Caco-2 (cell line): ENCODE data around the gene ACY1. TPM values are rescaled to one million over a fixed set of nuclear protein-coding genes. Genes with fewer than 3 reads are reported as not detected.

Source experiments
- BruUV-seq: library from RNA; stranded (reverse); fragments of 400-500 nt; replicated peaks from 2 replicates; lab custom pipeline; 2021; lab: Mats Ljungman, UMichigan
- CTCF ChIA-PET: fragments of 300-600 bp; sonication (Branson Sonifier 250); formaldehyde crosslinking; loops from one replicate; lab custom pipeline; 2022; ENCODE audit warnings: antibody characterized with exemption; lab: Charles Lee
- POLR2A ChIA-PET: fragments of 300-600 bp; sonication (Branson Sonifier 250); formaldehyde crosslinking; loops from one replicate; lab custom pipeline; 2022; ENCODE audit warnings: antibody characterized with exemption; lab: Charles Lee
- DNase-seq, 2 experiments: peaks; one replicate each; pipeline versions ENCODE4 v3.0.0 to v3.0.0-alpha.2; 2020 to 2022
- H3K27me3 ChIP-seq: replicated peaks from 2 replicates; pipeline ENCODE4 v1.6.0; 2011; ENCODE audit warnings: low read length; ENCODE audit not compliant: control insufficient read depth, insufficient read depth
- H3K36me3 ChIP-seq: 2 replicates; pipeline ENCODE4 v1.5.1; 2011; ENCODE audit warnings: low read length; ENCODE audit not compliant: control insufficient read depth, insufficient read depth
- H3K4me1 ChIP-seq: fragments of 250-450 bp; sonication (Bioruptor Pico); 2 replicates; pipeline ENCODE4 v1.5.1; 2020; ENCODE audit warnings: mild to moderate bottlenecking
- H3K4me3 ChIP-seq: 2 replicates; pipeline ENCODE4 v1.5.1; 2011; ENCODE audit warnings: low read depth, mild to moderate bottlenecking, control low read depth, low read length
- H3K9me3 ChIP-seq: fragments of 250-450 bp; sonication (Bioruptor Pico); 2 replicates; pipeline ENCODE4 v1.5.1; 2020; ENCODE audit warnings: mild to moderate bottlenecking, moderate library complexity
- H3K27ac Mint-ChIP-seq: one replicate; pipeline ENCODE4 v1.8.0; 2022; ENCODE audit warnings: mixed read lengths; ENCODE audit not compliant: unreplicated experiment
- H3K27me3 Mint-ChIP-seq: one replicate; pipeline ENCODE4 v1.8.0; 2022; ENCODE audit warnings: mixed read lengths; ENCODE audit not compliant: insufficient read depth, unreplicated experiment
- H3K36me3 Mint-ChIP-seq: one replicate; pipeline ENCODE4 v1.8.0; 2022; ENCODE audit warnings: mild to moderate bottlenecking, mixed read lengths; ENCODE audit not compliant: insufficient read depth, unreplicated experiment
- H3K4me1 Mint-ChIP-seq: one replicate; pipeline ENCODE4 v1.8.0; 2022; ENCODE audit warnings: low read depth, mixed read lengths; ENCODE audit not compliant: unreplicated experiment
- H3K4me3 Mint-ChIP-seq: one replicate; pipeline ENCODE4 v1.8.0; 2022; ENCODE audit warnings: mild to moderate bottlenecking, moderate library complexity, mixed read lengths; ENCODE audit not compliant: unreplicated experiment
- H3K9me3 Mint-ChIP-seq: one replicate; pipeline ENCODE4 v1.8.0; 2022; ENCODE audit warnings: mixed read lengths; ENCODE audit not compliant: unreplicated experiment
- CTCF ChIP-seq, 2 experiments: fragments of 200-600 bp in 1 of 2; IDR thresholded peaks; 1 replicate in 1 of 2; 2 replicates in 1 of 2; pipeline versions ENCODE4 v1.5.1 to v1.8.0; 2011 to 2022; ENCODE audit warnings: antibody characterized with exemption in 1 of 2, control low read depth in 1 of 2, inconsistent platforms in 1 of 2, low read depth in 1 of 2, low read length in 1 of 2, mild to moderate bottlenecking in 1 of 2, moderate library complexity in 1 of 2; ENCODE audit not compliant: insufficient read depth in 1 of 2, severe bottlenecking in 1 of 2, unreplicated experiment in 1 of 2
- intact Hi-C: fragments of 100-400 bp; cut with micrococcal nuclease; formaldehyde crosslinking; loops from one replicate; pipeline ENCODE4 v1.10.0; 2022; ENCODE audit not compliant: unreplicated experiment
- total RNA-seq: library from RNA; stranded (reverse); gene quantifications from 2 replicates; pipeline ENCODE4 v1.2.3, GENCODE V29; 2022

ACY1 gene
- total RNA-seq, 1 experiment from 2014 or later: 62.4 TPM

- TF ChIP-seq CTCF (IDR thresholded peaks at IDR 0.05; ENCODE audit: insufficient read depth in 1 of 2, low read depth in 1 of 2, low read length in 1 of 2, severe bottlenecking in 1 of 2, unreplicated experiment in 1 of 2): no peak
- BruUV-seq: no TSS peak
- H3K9me3 ChIP-seq: no peaks in the 10 kb centered on the region
- no peaks in the 10 kb centered on the region for H3K36me3 Mint-ChIP-seq
- POLR2A ChIA-PET: no interaction called here
- H3K9me3 Mint-ChIP-seq: no peaks in the 10 kb centered on the region
- no peaks in the 10 kb centered on the region for H3K4me1 ChIP-seq
- H3K4me3 ChIP-seq: no peak overlapping the region
- CTCF ChIA-PET: interaction anchor here (0.5 to 2.0 kb wide), 2 partner anchors 16 to 608 kb away, joined by 3 to 4 read pairs; no protein-coding TSS in a partner anchor
- no peaks in the 10 kb centered on the region for H3K27me3 Mint-ChIP-seq
- H3K4me1 Mint-ChIP-seq: no peaks in the 10 kb centered on the region
- intact Hi-C loops: no loop called here
- H3K4me3 Mint-ChIP-seq: no peak overlapping the region
- H3K27ac Mint-ChIP-seq: no peak overlapping the region
- no peaks in the 10 kb centered on the region for H3K36me3 ChIP-seq
- DNase-seq: no peak
- H3K27me3 ChIP-seq: no peaks in the 10 kb centered on the region
Measured at GRCh38 chr3:52013802-52014598, 30.7 kb downstream of the ACY1 start.

DNA sequence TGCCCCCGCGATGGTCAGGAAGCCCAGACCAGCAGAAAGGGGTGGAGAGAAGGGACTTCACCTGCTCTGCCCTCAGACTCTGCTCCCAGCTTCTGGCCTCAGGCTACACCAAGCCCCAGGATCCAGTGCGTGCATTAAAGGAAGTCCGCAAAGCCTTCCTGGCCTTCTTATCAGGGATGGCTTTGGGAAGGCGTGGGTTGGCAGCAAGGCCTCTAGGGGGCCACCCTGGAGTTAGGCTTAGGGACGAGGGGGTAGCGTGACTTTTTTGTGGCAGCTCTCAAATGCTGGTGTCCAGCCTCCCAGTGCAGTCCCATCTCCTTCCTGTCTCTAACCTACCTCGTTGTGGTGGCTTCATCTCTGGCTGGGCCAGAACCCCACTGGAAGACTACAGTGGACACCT is 31.3 kb downstream of the ACY1 start:
- Histone ChIP-seq H3K36me3 (no peaks in the 10 kb centered on the region), H3K4me3 (no peak overlapping the region), H3K4me1 (no peaks in the 10 kb centered on the region), H3K27me3 (no peaks in the 10 kb centered on the region), H3K9me3 (no peaks in the 10 kb centered on the region)
- Mint-ChIP-seq H3K9me3 (no peaks in the 10 kb centered on the region), H3K4me3 (no peak overlapping the region), H3K27me3 (no peaks in the 10 kb centered on the region), H3K36me3 (no peaks in the 10 kb centered on the region), H3K27ac (no peak overlapping the region), H3K4me1 (no peaks in the 10 kb centered on the region)
- BruUV-seq: no TSS peak
- intact Hi-C loops: no loop called here
- DNase-seq: peak in 1 of 2 experiments; percentile 34
- TF ChIP-seq CTCF (IDR thresholded peaks at IDR 0.05; ENCODE audit: insufficient read depth in 1 of 2, low read depth in 1 of 2, low read length in 1 of 2, severe bottlenecking in 1 of 2, unreplicated experiment in 1 of 2): peak; percentile 24 to 38
- CTCF ChIA-PET: interaction anchor here (0.5 to 2.0 kb wide), 2 partner anchors 17 to 608 kb away, joined by 3 to 4 read pairs; no protein-coding TSS in a partner anchor
- POLR2A ChIA-PET: no interaction called here

- no TSS peak for BruUV-seq
- intact Hi-C loops: no loop called here
- TF ChIP-seq CTCF (IDR thresholded peaks at IDR 0.05; ENCODE audit: insufficient read depth in 1 of 2, low read depth in 1 of 2, low read length in 1 of 2, severe bottlenecking in 1 of 2, unreplicated experiment in 1 of 2): no peak
Measured at GRCh38 chr3:52015438-52016228, 32.3 kb downstream of the ACY1 start.

More at GRCh38 chr3:52015438-52016228, 32.3 kb downstream of the ACY1 start:
- no peak for DNase-seq
- H3K27me3 ChIP-seq: no peaks in the 10 kb centered on the region
- CTCF ChIA-PET: interaction anchor here (2.0 kb wide), 1 partner anchor 18 kb away, joined by 4 read pairs; no protein-coding TSS in a partner anchor
- Mint-ChIP-seq H3K27ac (no peak overlapping the region), H3K4me3 (no peak overlapping the region), H3K36me3 (no peaks in the 10 kb centered on the region), H3K4me1 (no peaks in the 10 kb centered on the region), H3K27me3 (no peaks in the 10 kb centered on the region), H3K9me3 (no peaks in the 10 kb centered on the region)
- no peaks in the 10 kb centered on the region for H3K4me1 ChIP-seq
- no peak overlapping the region for H3K4me3 ChIP-seq
- H3K36me3 ChIP-seq: no peaks in the 10 kb centered on the region
- POLR2A ChIA-PET: no interaction called here
- no peaks in the 10 kb centered on the region for H3K9me3 ChIP-seq
